Neural progenitor cell (in vitro differentiated cells): Measurements from ENCODE around the gene GPHN. TPM values are rescaled to one million over a fixed set of nuclear protein-coding genes. Genes with fewer than 3 reads are reported as not detected.

Experiments used
- DNase-seq: peaks from one replicate; pipeline ENCODE4 v3.0.0-alpha.2; 2016; ENCODE audit warnings: low spot score
- H2AFZ ChIP-seq: fragments of 200-600 bp; sonication (generic); replicated peaks from 2 replicates; pipeline ENCODE4 v1.6.1; 2016; ENCODE audit warnings: antibody characterized with exemption
- H3F3A ChIP-seq: fragments of 200-600 bp; sonication (generic); 2 replicates; pipeline ENCODE4 v1.6.1; 2016; ENCODE audit warnings: antibody characterized with exemption, low read depth
- H3K27ac ChIP-seq: fragments of 200-600 bp; sonication (generic); 2 replicates; pipeline ENCODE4 v1.5.1; 2016; ENCODE audit warnings: mild to moderate bottlenecking
- H3K27me3 ChIP-seq: fragments of 200-600 bp; sonication (generic); 2 replicates; pipeline ENCODE4 v1.6.1; 2016; ENCODE audit warnings: mild to moderate bottlenecking, moderate library complexity
- H3K36me3 ChIP-seq: fragments of 200-600 bp; sonication (generic); 2 replicates; pipeline ENCODE4 v1.5.1; 2016
- H3K4me1 ChIP-seq: fragments of 200-600 bp; sonication (generic); 2 replicates; pipeline ENCODE4 v1.6.1; 2016; ENCODE audit warnings: mixed run types
- H3K4me2 ChIP-seq: fragments of 200-600 bp; sonication (generic); 2 replicates; pipeline ENCODE4 v1.6.1; 2016
- H3K4me3 ChIP-seq: fragments of 200-600 bp; sonication (generic); 2 replicates; pipeline ENCODE4 v1.5.1; 2016
- H3K79me2 ChIP-seq: fragments of 200-600 bp; sonication (generic); 2 replicates; pipeline ENCODE4 v1.6.1; 2016; ENCODE audit warnings: low read depth
- H3K9ac ChIP-seq: fragments of 200-600 bp; sonication (generic); 2 replicates; pipeline ENCODE4 v1.6.1; 2016
- H3K9me3 ChIP-seq: fragments of 200-600 bp; sonication (generic); 2 replicates; pipeline ENCODE4 v1.5.1; 2016; ENCODE audit warnings: low read depth
- H4K20me1 ChIP-seq: fragments of 200-600 bp; sonication (generic); 2 replicates; pipeline ENCODE4 v1.6.1; 2016; ENCODE audit warnings: low read depth
- H3K27ac Mint-ChIP-seq: 3 replicates; pipeline ENCODE4 v1.8.0; 2021; ENCODE audit warnings: mixed read lengths
- H3K27me3 Mint-ChIP-seq: 2 replicates; pipeline ENCODE4 v1.8.0; 2022; ENCODE audit warnings: low read depth, mild to moderate bottlenecking, inconsistent platforms, moderate library complexity, mixed read lengths; ENCODE audit not compliant: insufficient read depth
- H3K36me3 Mint-ChIP-seq: 3 replicates; pipeline ENCODE4 v1.8.0; 2021; ENCODE audit warnings: mixed read lengths
- H3K4me1 Mint-ChIP-seq: 3 replicates; pipeline ENCODE4 v1.8.0; 2021; ENCODE audit warnings: mixed read lengths
- H3K4me3 Mint-ChIP-seq: 3 replicates; pipeline ENCODE4 v1.8.0; 2021; ENCODE audit warnings: mild to moderate bottlenecking, moderate library complexity, mixed read lengths
- H3K9me3 Mint-ChIP-seq: 3 replicates; pipeline ENCODE4 v1.8.0; 2020; ENCODE audit warnings: mixed read lengths
- CTCF ChIP-seq: fragments of 200-600 bp; sonication (generic); IDR thresholded peaks from 2 replicates; pipeline ENCODE4 v1.5.1; 2017; ENCODE audit warnings: antibody characterized with exemption, mild to moderate bottlenecking
- EZH2 ChIP-seq: fragments of 200-600 bp; sonication (generic); IDR thresholded peaks from 2 replicates; pipeline ENCODE4 v1.6.1; 2017; ENCODE audit warnings: antibody characterized with exemption, mild to moderate bottlenecking, moderate library complexity
- EZH2phosphoT487 ChIP-seq: fragments of 200-600 bp; sonication (generic); IDR thresholded peaks from 2 replicates; pipeline ENCODE4 v1.6.1; 2017; ENCODE audit warnings: antibody characterized with exemption
- total RNA-seq: library from RNA; depleted of rRNA; stranded (reverse); fragments of >200 nt; gene quantifications from 2 replicates; pipeline ENCODE4 v1.2.3, GENCODE V29; 2015; ENCODE audit warnings: low replicate concordance

GPHN gene
- total RNA-seq, 1 donor from 2014 or later: 42.9 TPM

- Mint-ChIP-seq H3K4me1 (peaks cover 3% of the 10 kb centered on the region), H3K27me3 (no peaks in the 10 kb centered on the region), H3K4me3 (no peak overlapping the region), H3K27ac (no peak overlapping the region), H3K36me3 (no peaks in the 10 kb centered on the region), H3K9me3 (no peaks in the 10 kb centered on the region)
- H2AFZ ChIP-seq: peak overlapping the region; percentile 66
- no peak overlapping the region for H3K4me3 ChIP-seq
- no peaks in the 10 kb centered on the region for H3K27me3 ChIP-seq
- H3K4me1 ChIP-seq: no peaks in the 10 kb centered on the region
- H4K20me1 ChIP-seq: no peaks in the 10 kb centered on the region
- TF ChIP-seq EZH2phosphoT487 (no peak), CTCF (no peak), EZH2 (no peak)
- H3K9ac ChIP-seq: no peak overlapping the region
- no peaks in the 10 kb centered on the region for H3F3A ChIP-seq
- no peaks in the 10 kb centered on the region for H3K36me3 ChIP-seq
- no peak overlapping the region for H3K4me2 ChIP-seq
- H3K79me2 ChIP-seq: no peaks in the 10 kb centered on the region
- no peak overlapping the region for H3K27ac ChIP-seq
- no peak for DNase-seq
- H3K9me3 ChIP-seq: no peaks in the 10 kb centered on the region
Observed at GRCh38 chr14:67221248-67221981, 713.5 kb downstream of the GPHN start.

- no peak overlapping the region for H3K4me2 ChIP-seq
- no peaks in the 10 kb centered on the region for H3K27me3 ChIP-seq
- H3F3A ChIP-seq: no peaks in the 10 kb centered on the region
- no peak overlapping the region for H3K9ac ChIP-seq
- no peaks in the 10 kb centered on the region for H4K20me1 ChIP-seq
- H3K9me3 ChIP-seq: no peaks in the 10 kb centered on the region
- no peak for DNase-seq
- TF ChIP-seq EZH2 (no peak), CTCF (no peak), EZH2phosphoT487 (no peak)
- no peaks in the 10 kb centered on the region for H3K36me3 Mint-ChIP-seq
- no peak overlapping the region for H3K4me3 ChIP-seq
- H3K27ac Mint-ChIP-seq: no peak overlapping the region
- no peaks in the 10 kb centered on the region for H3K27me3 Mint-ChIP-seq
- peaks cover 3% of the 10 kb centered on the region for H3K4me1 Mint-ChIP-seq
- H3K36me3 ChIP-seq: no peaks in the 10 kb centered on the region
- H3K4me3 Mint-ChIP-seq: no peak overlapping the region
- H3K27ac ChIP-seq: no peak overlapping the region
- no peaks in the 10 kb centered on the region for H3K79me2 ChIP-seq
- peak overlapping the region; percentile 66 for H2AFZ ChIP-seq
- no peaks in the 10 kb centered on the region for H3K9me3 Mint-ChIP-seq
- H3K4me1 ChIP-seq: no peaks in the 10 kb centered on the region
Observed at GRCh38 chr14:67221982-67222328, 714.0 kb downstream of the GPHN start.

- Histone ChIP-seq H3K27me3 (no peaks in the 10 kb centered on the region), H3K36me3 (no peaks in the 10 kb centered on the region), H2AFZ (no peak overlapping the region), H3F3A (no peaks in the 10 kb centered on the region), H3K9me3 (no peaks in the 10 kb centered on the region), H4K20me1 (no peaks in the 10 kb centered on the region), H3K4me3 (no peak overlapping the region), H3K4me2 (no peak overlapping the region), H3K27ac (no peak overlapping the region), H3K79me2 (no peaks in the 10 kb centered on the region), H3K9ac (no peak overlapping the region), H3K4me1 (no peaks in the 10 kb centered on the region)
- TF ChIP-seq EZH2 (no peak), CTCF (no peak), EZH2phosphoT487 (no peak)
- Mint-ChIP-seq H3K36me3 (no peaks in the 10 kb centered on the region), H3K27ac (peak overlapping the region; percentile 33), H3K27me3 (no peaks in the 10 kb centered on the region), H3K9me3 (no peaks in the 10 kb centered on the region), H3K4me3 (no peak overlapping the region), H3K4me1 (peaks cover 3% of the 10 kb centered on the region)
- DNase-seq: no peak
Observed at GRCh38 chr14:67225523-67225922, 717.6 kb downstream of the GPHN start.
